Measurements from ENCODE around the gene CD9. TPM values are rescaled to one million over a fixed set of nuclear protein-coding genes. Genes with fewer than 3 reads are reported as not detected.

CD9 gene
- total RNA-seq, 1 donor from 2014 or later: 30.8 TPM

Other genes starting within 250 kb of the CD9 start
- gene VWF, start 75.7 kb upstream of the CD9 start, total RNA-seq: not detected in 2 replicates
- gene PLEKHG6, start 110.3 kb downstream of the CD9 start, total RNA-seq: not detected in 2 replicates
- 56.4 and 60.2 TPM in 2 replicates for gene TNFRSF1A, start 141.7 kb downstream of the CD9 start, total RNA-seq
- 0.07 TPM in 1 of 2 replicates, not detected in the other for gene SCNN1A, start 175.2 kb downstream of the CD9 start, total RNA-seq
- gene LTBR, start 183.8 kb downstream of the CD9 start, total RNA-seq: 0.20 and 1.0 TPM in 2 replicates
- gene CD27, start 244.6 kb downstream of the CD9 start, total RNA-seq: 88.3 and 89.8 TPM in 2 replicates